Thymus (tissue), 11 donors: Measurements from ENCODE around the gene RAB3A. TPM values are rescaled to one million over a fixed set of nuclear protein-coding genes. Genes with fewer than 3 reads are reported as not detected.
A peak's percentile ranks its signal among the peaks of the same experiment; 100 is the strongest.
"Not testable (repeated sequence)": the region's sequence is repeated elsewhere in the genome, so short reads cannot be mapped to it uniquely, and the experiment has no call there.

Experiments used
- DNase-seq, 9 donors: peaks; one replicate each; pipeline ENCODE4 v3.0.0-alpha.2; 2013; ENCODE audit warnings: low spot score in 9 of 9, low read depth in 6 of 9, missing footprints in 1 of 9
- H3K27ac ChIP-seq, 2 donors: one replicate each; pipeline ENCODE4 v1.5.1; 2013; ENCODE audit warnings: control low read depth in 1 of 2, low read depth in 1 of 2, low read length in 1 of 2, mild to moderate bottlenecking in 1 of 2, moderate library complexity in 1 of 2
- H3K27me3 ChIP-seq, 2 donors: one replicate each; pipeline ENCODE4 v1.5.1; 2013; ENCODE audit warnings: low read length in 1 of 2; ENCODE audit not compliant: control insufficient read depth in 2 of 2, insufficient read depth in 1 of 2
- H3K36me3 ChIP-seq, 2 donors: one replicate each; pipeline ENCODE4 v1.5.1; 2013; ENCODE audit warnings: low read length in 1 of 2, mild to moderate bottlenecking in 1 of 2, moderate library complexity in 1 of 2; ENCODE audit not compliant: control insufficient read depth in 2 of 2, insufficient read depth in 2 of 2
- H3K4me1 ChIP-seq, 2 donors: one replicate each; pipeline ENCODE4 v1.5.1; 2013; ENCODE audit warnings: low read length in 2 of 2; ENCODE audit not compliant: control insufficient read depth in 2 of 2, insufficient read depth in 2 of 2
- H3K4me3 ChIP-seq, 2 donors: one replicate each; pipeline ENCODE4 v1.5.1; 2013; ENCODE audit warnings: low read length in 2 of 2, control low read depth in 1 of 2, mild to moderate bottlenecking in 1 of 2
- H3K9me3 ChIP-seq, 2 donors: one replicate each; pipeline ENCODE4 v1.5.1; 2013; ENCODE audit warnings: low read length in 1 of 2, mild to moderate bottlenecking in 1 of 2; ENCODE audit not compliant: control insufficient read depth in 2 of 2, insufficient read depth in 1 of 2
- WGBS: extraction: QIAGEN DNeasy Blood & Tissue Kit; methylation state at CpG from one replicate; pipeline ENCODE4 v1.1.7; 2013; 5-methylcytosine and 5-hydroxymethylcytosine counted together
- polyA plus RNA-seq: library from polyadenylated mRNA; stranded (reverse); fragments of 200-250 nt; gene quantifications from one replicate; pipeline ENCODE4 v1.2.3, GENCODE V29; 2013
- total RNA-seq: library from RNA; stranded (reverse); fragments of 120-200 nt; gene quantifications from one replicate; pipeline ENCODE4 v1.2.4, GENCODE V29; 2013
- donor health status: healthy.

The RAB3A gene
- total and polyA plus RNA-seq, 2 donors: 0.52 to 1.0 TPM

- Histone ChIP-seq H3K27me3 (peaks cover 12 to 54% of the 10 kb centered on the region in 2 donors), H3K36me3 (no peaks in the 10 kb centered on the region), H3K9me3 (no peaks in the 10 kb centered on the region), H3K27ac (no peak overlapping the region), H3K4me3 (no peak overlapping the region), H3K4me1 (no peaks in the 10 kb centered on the region)
- 86% methylated on average over 3 of the region's 3 CpGs for WGBS
- DNase-seq: no peak
Measured at GRCh38 chr19:18218600-18218999, 14.8 kb upstream of the RAB3A start.

GRCh38 chr19:18218159-18218558 is 14.3 kb upstream of the RAB3A start:
- WGBS: 91% methylated on average over 17 of the region's 17 CpGs
- Histone ChIP-seq H3K4me1 (no peaks in the 10 kb centered on the region), H3K9me3 (no peaks in the 10 kb centered on the region), H3K27ac (no peak overlapping the region), H3K4me3 (no peak overlapping the region), H3K36me3 (no peaks in the 10 kb centered on the region), H3K27me3 (peaks cover 11 to 51% of the 10 kb centered on the region in 2 donors)
- DNase-seq: no peak

GRCh38 chr19:18216789-18217188 is 12.9 kb upstream of the RAB3A start:
- Histone ChIP-seq H3K4me1 (no peaks in the 10 kb centered on the region), H3K27ac (no peak overlapping the region), H3K9me3 (no peaks in the 10 kb centered on the region), H3K4me3 (no peak overlapping the region), H3K27me3 (peaks cover 5 to 40% of the 10 kb centered on the region in 2 donors), H3K36me3 (no peaks in the 10 kb centered on the region)
- over 99% methylated on average over 8 of the region's 8 CpGs for WGBS
- DNase-seq: no peak

GRCh38 chr19:18214779-18215433 is 11.1 kb upstream of the RAB3A start:
- H3K36me3 ChIP-seq: no peaks in the 10 kb centered on the region
- 77% methylated on average over 7 of the region's 7 CpGs for WGBS
- no peak overlapping the region for H3K4me3 ChIP-seq
- H3K4me1 ChIP-seq: no peaks in the 10 kb centered on the region
- DNase-seq: no peak
- H3K9me3 ChIP-seq: no peaks in the 10 kb centered on the region
- peaks cover 0 to 32% of the 10 kb centered on the region in 2 donors for H3K27me3 ChIP-seq
- no peak overlapping the region for H3K27ac ChIP-seq

GRCh38 chr19:18211683-18212082 is 7.8 kb upstream of the RAB3A start:
- H3K36me3 ChIP-seq: no peaks in the 10 kb centered on the region
- peaks cover 2 to 27% of the 10 kb centered on the region in 2 donors for H3K27me3 ChIP-seq
- H3K4me1 ChIP-seq: no peaks in the 10 kb centered on the region
- WGBS: 79% methylated on average over 14 of the region's 14 CpGs
- no peak overlapping the region for H3K27ac ChIP-seq
- no peak for DNase-seq
- H3K4me3 ChIP-seq: no peak overlapping the region
- no peaks in the 10 kb centered on the region for H3K9me3 ChIP-seq

GRCh38 chr19:18209912-18210311 is 6.1 kb upstream of the RAB3A start:
- not testable (repeated sequence) for H3K4me3 ChIP-seq, H3K36me3 ChIP-seq, H3K27ac ChIP-seq, H3K9me3 ChIP-seq, DNase-seq, H3K4me1 ChIP-seq
- 89% methylated on average over 5 of the region's 5 CpGs for WGBS
- H3K27me3 ChIP-seq: peaks cover 4 to 45% of the 10 kb centered on the region in 2 donors

- H3K27ac ChIP-seq: no peak overlapping the region
- H3K36me3 ChIP-seq: no peaks in the 10 kb centered on the region
- H3K27me3 ChIP-seq: peaks cover 4 to 45% of the 10 kb centered on the region in 2 donors
- no peaks in the 10 kb centered on the region for H3K9me3 ChIP-seq
- H3K4me1 ChIP-seq: peaks cover 9 to 20% of the 10 kb centered on the region in 2 donors
- no peak overlapping the region for H3K4me3 ChIP-seq
- DNase-seq: peak in 1 of 9 donors; percentile 46
- 32% methylated on average over 32 of the region's 32 CpGs for WGBS
Measured at GRCh38 chr19:18208098-18208951, 4.5 kb upstream of the RAB3A start.

- DNase-seq: no peak
- Histone ChIP-seq H3K4me3 (no peak overlapping the region), H3K27ac (no peak overlapping the region), H3K9me3 (peaks cover 0 to 4% of the 10 kb centered on the region in 2 donors), H3K36me3 (no peaks in the 10 kb centered on the region), H3K4me1 (peaks cover 16 to 29% of the 10 kb centered on the region in 2 donors), H3K27me3 (peaks cover 4 to 51% of the 10 kb centered on the region in 2 donors)
- 95% methylated on average over 12 of the region's 12 CpGs for WGBS
Measured at GRCh38 chr19:18206018-18206417, 2.2 kb upstream of the RAB3A start.

GRCh38 chr19:18205200-18205892 is 1.5 kb upstream of the RAB3A start:
- Histone ChIP-seq H3K36me3 (no peaks in the 10 kb centered on the region), H3K4me3 (peak overlapping the region; percentile 46 to 56), H3K27ac (peak overlapping the region in 1 of 2 donors; percentile 91), H3K4me1 (peaks cover 16 to 29% of the 10 kb centered on the region in 2 donors), H3K9me3 (peaks cover 0 to 4% of the 10 kb centered on the region in 2 donors), H3K27me3 (peaks cover 4 to 46% of the 10 kb centered on the region in 2 donors)
- peak in 4 of 9 donors; percentile 45 to 74 (median 50) for DNase-seq
- 32% methylated on average over 36 of the region's 36 CpGs for WGBS
